Neural cell (in vitro differentiated cells): ENCODE results near the gene GC.

Source experiments
- EP300 ChIP-seq: fragments of 450-650 bp; conservative IDR thresholded peaks from 2 replicates; pipeline ENCODE4 v1.6.1; 2014; ENCODE audit warnings: antibody characterized with exemption, mild to moderate bottlenecking, moderate library complexity; ENCODE audit not compliant: poor library complexity, severe bottlenecking
- POLR2AphosphoS5 ChIP-seq: IDR thresholded peaks from 2 replicates; pipeline ENCODE4 v1.6.1; 2012
- RAD21 ChIP-seq: fragments of 450-650 bp; conservative IDR thresholded peaks from 2 replicates; pipeline ENCODE4 v1.6.1; 2014; ENCODE audit warnings: antibody characterized with exemption, mild to moderate bottlenecking, moderate library complexity
- TAF1 ChIP-seq: IDR thresholded peaks from 2 replicates; pipeline ENCODE4 v1.6.1; 2012; ENCODE audit warnings: low read depth
- TF ChIP-seq, protein P1 (sequence below): fragments of 450-650 bp; IDR thresholded peaks from 2 replicates; pipeline ENCODE4 v1.5.1; 2014; ENCODE audit warnings: antibody characterized with exemption, mild to moderate bottlenecking, moderate library complexity; ENCODE audit not compliant: poor library complexity, severe bottlenecking

- TF ChIP-seq, protein P1, sequence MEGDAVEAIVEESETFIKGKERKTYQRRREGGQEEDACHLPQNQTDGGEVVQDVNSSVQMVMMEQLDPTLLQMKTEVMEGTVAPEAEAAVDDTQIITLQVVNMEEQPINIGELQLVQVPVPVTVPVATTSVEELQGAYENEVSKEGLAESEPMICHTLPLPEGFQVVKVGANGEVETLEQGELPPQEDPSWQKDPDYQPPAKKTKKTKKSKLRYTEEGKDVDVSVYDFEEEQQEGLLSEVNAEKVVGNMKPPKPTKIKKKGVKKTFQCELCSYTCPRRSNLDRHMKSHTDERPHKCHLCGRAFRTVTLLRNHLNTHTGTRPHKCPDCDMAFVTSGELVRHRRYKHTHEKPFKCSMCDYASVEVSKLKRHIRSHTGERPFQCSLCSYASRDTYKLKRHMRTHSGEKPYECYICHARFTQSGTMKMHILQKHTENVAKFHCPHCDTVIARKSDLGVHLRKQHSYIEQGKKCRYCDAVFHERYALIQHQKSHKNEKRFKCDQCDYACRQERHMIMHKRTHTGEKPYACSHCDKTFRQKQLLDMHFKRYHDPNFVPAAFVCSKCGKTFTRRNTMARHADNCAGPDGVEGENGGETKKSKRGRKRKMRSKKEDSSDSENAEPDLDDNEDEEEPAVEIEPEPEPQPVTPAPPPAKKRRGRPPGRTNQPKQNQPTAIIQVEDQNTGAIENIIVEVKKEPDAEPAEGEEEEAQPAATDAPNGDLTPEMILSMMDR = no peak
- TF ChIP-seq EP300 (no peak), TAF1 (no peak), RAD21 (no peak), POLR2AphosphoS5 (no peak)
Observed at GRCh38 chr4:71709961-71710360, 73.9 kb downstream of the GC start.
